ENCODE data around the gene PSME2.

- TF ChIP-seq EZH2 (IDR thresholded peaks at IDR 0.05; ENCODE audit: low read length) (no peak), CTCF (optimal IDR thresholded peaks at IDR 0.05 in 1 of 3, IDR thresholded peaks at IDR 0.05 in 1 of 3, conservative IDR thresholded peaks at IDR 0.05 in 1 of 3; ENCODE audit: extremely low read depth in 1 of 3, insufficient read depth in 2 of 3, low read length in 3 of 3) (no peak)
These were observed 35.9 kb upstream of the PSME2 start for GRCh38 chr14:24182110-24182882.
